Epidermal melanocyte (primary cell): Measurements from ENCODE around the gene TRPM5.

Source experiments
- DNase-seq: peaks from one replicate; pipeline ENCODE4 v3.0.0; 2011; ENCODE audit warnings: low spot score; ENCODE audit not compliant: insufficient read length

TRPM5 gene

DNA sequence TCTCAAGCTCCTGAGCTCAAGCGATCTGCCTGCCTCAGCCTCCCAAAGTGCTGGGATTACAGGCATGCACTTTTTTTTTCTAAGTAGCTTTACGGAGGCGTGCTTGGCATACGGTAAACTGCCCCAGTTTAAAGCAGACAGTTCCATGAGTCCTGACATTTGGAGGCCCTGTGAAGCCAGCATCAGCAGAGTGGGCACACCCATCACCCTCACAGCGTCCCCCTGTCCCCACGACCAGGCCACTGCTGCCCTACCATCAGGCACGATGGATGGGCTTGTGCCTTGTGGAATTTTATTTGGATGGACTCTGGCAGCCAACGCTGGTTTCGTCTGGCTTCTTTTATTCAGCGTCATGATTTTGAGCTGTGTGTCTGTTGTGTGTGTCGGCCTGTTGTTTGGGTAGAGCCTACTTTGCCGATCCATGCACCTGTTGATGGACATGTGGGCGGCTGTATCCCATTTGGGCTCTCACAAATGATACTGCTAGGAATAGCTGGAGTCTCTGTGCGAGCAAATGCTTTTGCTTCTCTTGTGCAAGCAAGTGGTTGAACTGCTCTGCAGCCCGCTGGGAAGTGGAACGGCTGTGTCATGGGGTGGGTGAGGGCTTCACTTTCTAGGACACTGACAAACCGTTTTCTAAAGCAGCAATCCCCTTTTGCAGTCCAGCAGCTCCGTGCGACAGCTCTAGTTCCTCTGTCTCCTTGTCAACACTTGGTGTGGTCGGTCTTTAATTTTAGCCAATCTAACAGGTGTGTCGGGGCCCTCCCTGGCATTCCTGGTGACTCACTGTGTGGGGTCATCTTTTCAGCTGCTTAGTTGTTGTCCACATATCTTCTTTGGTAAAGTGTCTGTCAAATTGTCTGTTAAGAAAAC lies 24.3 kb upstream of the TRPM5 start:
- DNase-seq: no peak

DNA sequence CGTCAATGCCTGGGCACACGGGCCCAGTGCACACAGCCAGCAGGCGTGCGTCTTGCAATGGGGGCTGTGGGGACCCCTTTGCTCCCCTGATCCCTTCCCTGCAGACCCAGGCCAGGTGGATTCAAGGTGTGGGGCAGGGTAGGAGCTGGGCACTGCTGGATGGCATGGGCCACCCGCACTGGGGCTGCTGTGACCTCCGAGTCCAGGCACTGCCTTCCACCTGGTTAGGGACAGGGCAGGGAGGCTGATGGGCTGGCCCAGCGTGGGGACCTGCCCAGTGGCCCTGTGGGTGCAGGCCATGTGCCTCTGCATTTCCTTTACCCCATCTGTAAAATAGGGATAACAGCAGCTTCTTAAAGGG lies 23.4 kb upstream of the TRPM5 start:
- no peak for DNase-seq

DNA sequence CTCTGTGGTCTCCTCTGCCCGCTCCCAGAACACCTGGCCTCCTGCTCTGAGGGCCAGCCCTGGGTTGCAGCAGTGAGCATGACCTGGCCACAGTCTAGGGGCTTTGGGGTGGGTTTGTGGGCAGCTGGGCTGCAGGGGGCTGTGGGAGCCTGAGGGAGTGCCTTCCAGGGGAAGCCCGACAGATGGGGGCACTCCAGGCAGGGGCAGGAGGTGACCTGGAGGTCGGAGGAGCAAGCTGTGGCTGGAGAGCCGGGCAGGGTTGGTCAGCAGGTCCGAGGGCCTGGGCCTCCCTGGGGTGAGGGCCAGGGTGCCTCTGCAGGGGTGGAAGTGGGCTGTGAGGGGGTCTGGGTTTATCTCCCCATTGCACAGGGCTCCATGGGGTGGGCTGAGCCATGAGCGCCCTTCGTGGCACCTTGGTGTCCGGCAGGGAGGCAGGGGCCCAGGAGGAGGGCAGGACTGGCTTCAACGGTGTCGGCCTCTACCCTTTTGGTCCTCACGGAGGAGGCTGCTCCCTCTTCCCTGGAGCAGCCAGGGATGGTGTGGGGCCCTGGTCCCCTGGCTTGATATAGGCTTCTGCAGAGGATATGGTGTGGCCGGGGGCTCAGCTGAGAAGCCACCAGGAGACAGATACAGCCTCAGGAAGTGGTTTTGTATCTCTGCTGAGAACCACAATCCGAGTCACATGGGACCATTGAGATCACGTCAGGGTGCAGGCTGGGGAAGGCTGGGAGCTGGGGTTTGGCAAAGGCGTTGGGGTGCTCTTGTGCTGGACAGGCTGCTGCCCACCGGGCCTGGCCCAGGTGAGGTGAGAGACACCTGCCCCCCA lies 22.8 kb upstream of the TRPM5 start:
- DNase-seq: no peak

DNA sequence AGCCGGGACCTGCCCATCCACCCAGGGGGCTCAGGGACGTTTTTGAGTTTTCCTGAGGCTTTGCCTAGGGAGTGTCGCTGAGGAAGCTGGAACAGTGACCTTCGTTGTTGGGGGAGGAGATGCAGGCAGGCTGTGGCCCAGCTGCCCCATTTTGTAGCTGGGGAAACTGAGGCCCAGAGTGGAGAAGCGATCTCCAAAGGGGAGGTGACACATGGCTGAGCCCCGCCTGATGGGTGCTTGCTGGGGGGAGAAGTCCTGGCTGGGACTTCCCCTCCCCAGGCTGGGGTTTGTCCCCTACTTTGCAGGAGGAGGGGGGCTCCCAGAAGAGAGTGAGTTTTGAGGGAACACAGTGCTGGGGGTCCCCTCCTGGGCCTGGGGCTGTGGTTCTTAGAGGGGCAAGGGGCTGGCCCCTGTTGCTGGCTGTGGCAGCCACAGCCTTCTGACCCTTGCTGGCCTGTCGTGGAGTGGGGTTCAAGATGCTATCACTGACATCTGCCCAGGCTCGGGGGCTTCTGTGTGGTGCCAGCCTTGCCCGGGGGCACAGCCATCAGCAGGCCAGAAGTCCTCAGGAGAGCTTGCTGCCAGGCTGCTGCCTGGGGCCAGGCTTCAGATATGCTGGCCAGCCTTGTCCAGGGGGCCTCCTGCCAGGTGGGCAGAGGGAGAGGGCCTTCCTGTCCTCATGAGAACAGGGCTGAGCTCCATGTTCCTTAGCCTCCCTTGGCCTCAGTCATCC lies 21.9 kb upstream of the TRPM5 start:
- DNase-seq: no peak

DNA sequence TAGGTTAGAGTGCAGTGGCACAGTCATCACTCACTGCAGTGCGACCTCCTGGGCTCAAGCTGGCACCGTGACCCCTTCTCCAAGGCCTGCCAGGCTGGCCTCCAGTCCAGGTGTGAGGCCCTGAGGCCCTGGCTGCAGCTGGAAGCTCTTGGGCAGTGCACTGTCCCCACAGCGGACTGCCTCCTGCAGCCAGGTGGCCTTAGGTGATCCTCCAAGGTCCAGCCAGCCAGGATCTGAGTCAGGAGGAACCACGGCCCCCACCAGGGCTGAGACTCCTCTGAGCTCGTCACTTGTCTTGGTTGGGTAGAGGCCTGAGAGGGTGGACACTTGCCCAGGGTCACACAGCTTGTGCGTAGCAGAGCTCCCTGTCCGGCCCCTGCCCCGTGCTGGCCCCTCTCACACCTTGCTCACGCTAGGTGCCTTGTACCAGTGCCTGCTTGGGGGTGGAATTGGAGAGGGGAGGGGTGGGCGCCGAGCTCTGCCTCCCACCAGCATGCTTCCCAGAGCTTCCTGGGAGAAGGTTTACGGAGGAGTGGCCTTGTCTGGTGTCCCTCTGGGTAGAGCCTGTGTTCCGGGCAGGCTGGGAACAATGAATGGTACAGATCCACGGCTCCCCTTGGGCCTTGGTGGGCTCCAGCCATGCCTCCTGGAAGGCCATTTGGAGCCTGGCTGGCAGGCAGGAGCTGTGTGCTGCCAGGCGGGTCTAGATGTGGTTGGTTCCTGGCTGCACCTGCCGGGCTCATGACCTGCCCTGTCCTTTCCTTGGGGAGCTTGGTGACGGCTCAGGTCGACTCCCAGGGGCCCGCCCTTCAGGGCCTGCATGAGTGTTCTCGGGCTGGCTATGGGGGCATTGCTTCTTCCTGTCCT lies 21.1 kb upstream of the TRPM5 start:
- DNase-seq: no peak

DNA sequence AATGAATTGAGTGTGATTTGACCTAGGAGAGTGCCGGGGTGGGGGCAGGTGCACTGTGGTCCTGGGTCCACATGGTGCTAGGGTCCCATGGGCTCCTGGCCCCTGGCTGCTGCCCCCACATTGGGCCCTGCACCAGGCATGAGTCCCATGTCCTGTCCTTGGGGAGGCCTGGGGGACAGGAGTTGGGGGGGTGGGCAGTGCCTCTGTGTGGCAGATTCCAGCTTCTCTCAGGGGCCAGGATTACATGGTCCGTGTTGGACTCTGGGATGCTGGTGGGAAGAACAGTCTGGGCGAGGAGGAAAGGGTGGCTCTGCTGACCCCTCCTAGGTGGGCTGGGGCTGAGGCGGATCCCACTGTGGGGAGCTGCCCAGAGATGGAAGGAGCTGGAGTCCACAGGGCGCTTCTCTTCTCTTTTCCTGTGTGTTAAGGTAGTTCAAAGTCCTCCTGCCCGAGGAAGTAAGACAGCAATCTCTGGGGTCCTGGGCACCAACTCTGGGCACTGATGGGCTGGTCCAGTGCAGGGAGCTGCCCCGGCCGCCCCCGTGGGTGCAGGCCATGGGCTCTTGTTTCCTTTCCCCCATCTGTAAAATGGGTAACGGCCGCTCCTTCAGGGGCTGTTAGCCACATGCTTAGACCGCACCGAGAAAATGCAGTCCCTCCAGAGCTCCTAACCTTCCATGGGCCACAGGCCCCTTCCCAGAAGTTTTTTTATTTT lies 20.3 kb upstream of the TRPM5 start:
- DNase-seq: no peak

DNA sequence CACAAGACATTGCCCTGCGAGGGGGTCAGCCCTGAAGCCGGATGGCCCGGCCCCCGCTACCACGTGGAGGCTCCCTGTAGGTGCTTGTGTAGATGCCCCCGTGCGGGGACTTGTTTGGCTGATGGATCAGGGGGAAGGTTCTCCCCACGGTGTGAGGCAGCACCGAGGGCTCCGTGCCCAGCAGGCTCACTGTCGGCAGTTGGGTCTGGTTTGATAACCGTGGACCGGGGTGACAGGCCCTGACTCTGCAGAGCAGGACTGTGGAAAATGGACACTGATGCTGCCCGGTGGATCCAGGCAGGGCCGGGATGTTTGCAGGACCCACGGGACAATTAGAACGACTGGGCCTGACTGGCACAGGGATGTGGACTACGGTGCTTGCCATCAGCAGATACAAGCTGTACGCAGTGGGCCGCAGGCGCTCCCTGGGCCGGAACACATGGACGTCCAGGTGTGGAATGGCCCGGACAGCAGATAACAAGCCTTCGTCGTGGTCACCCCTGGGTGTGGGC lies 19.5 kb upstream of the TRPM5 start:
- no peak for DNase-seq

DNA sequence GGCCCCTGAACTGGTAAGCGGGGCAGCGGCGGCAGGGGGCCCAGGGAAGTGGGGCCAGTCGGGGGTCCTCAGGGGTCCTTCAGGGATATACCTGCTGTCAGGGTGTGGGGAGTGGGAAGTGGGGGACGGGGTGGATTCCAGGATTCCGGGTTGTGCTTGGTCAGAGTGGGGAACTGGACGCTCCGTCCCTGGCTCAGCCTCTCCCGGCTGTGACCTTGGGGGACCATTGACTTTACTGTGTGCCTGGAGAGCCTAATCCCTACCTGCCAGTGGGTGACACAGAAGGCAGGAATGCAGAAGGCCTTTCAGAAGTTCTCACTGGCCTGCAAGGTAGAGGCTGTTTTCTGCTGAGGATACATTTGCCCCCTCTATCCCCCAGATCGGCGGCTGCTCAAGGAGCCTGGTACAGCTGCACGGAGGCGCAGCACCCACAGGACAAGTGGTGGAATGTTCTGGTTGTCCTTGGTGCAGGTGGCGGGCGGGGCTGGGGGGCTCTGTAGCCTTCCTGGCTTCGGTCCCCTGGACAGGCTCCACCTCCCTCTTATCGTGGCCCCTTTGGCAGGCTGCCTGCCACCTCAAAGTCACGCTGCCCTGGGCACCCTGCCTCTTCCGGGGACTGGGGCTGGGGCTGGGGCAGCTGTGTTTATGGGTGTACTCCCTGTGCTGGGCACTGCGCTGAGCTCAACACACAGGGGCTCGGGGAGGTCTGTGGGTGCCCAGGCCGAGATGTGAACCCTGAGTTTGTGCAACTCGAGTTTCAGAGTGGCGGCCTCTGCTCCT lies 18.9 kb upstream of the TRPM5 start:
- DNase-seq: peak; percentile 7

DNA sequence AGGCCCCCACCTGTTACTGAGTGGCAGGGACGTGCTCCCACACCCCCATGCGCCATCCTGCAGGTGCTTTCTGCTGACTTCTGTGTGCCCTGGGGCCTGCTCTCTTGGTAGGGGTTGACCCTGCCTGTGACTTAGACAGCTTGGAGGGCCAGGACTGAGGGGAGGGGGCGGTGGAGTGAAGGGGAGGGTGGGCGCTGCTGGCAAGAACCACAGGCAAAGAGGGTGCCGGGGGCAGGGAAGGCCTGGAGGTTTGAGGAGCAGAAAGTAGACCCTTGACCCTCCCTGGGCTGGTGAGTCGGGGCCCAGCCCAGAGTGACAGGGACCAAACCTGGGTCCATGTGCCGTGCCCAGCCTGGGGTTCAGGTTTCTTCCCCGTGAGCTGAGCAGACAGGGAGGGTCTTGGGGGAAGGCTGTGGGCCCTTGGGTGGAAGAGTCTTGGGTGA lies 18.2 kb upstream of the TRPM5 start:
- DNase-seq: no peak

DNA sequence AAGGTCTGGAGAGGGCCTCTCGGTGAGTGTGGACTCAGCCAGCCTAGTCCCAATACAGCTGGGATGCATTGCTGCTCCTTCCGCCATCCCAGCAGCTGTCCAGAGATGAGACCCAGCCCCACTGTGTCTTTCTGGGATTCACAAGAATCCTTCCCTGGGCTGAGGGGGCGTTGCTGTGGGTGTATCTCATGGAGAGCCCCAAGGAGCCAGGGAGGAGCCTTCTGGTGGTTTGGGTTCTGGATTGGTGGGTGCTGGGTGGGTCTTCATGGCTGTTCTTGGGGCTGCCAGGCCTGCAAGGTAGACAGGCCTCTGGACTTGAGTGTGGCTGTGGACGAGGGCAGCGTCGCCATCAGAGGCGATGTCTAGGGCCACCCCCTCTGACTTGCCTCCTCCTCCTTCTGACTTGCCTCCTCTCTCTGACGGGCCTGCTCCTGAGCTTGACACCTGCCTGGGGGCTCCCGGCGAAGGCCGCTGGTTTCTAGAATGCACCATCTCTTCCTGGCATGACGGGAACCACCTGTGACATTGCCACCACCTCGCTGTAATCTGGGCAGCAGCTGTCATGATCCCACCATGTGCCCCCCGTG lies 17.7 kb upstream of the TRPM5 start:
- no peak for DNase-seq

DNA sequence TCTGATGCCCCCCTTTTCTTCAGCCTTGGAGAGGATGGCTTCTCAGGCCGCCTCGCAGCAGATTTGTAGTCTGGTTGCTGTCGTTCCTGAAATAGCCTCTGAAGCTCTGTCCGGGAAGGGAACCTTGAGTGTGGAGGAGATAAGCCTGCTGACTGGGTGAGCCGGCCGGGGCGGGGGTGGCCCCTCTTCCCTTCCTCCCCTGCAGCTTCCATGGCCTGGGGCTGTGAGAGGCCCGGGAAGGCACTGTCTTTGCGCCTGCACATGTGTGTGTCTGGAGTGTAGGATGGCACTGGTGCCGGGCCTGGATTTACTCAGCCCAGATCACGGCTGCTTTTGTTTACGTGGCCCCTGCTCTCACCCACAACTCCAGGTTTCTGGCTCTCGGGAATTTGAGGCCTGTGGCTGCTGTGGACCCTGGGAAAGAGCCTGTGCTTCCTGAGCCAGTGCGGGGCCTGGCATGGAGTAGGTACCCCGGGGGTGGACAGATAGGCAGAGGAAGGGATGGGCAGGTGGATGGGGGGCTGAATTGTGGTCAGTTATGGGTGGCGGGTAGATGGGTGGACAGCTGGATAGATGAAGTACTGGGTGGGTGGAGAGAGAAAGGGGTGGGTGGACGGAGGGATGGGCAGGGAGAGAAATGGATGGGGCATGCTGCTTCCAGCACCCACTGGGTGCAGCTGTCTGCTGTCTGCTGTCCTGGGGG lies 17.1 kb upstream of the TRPM5 start:
- DNase-seq: no peak

DNA sequence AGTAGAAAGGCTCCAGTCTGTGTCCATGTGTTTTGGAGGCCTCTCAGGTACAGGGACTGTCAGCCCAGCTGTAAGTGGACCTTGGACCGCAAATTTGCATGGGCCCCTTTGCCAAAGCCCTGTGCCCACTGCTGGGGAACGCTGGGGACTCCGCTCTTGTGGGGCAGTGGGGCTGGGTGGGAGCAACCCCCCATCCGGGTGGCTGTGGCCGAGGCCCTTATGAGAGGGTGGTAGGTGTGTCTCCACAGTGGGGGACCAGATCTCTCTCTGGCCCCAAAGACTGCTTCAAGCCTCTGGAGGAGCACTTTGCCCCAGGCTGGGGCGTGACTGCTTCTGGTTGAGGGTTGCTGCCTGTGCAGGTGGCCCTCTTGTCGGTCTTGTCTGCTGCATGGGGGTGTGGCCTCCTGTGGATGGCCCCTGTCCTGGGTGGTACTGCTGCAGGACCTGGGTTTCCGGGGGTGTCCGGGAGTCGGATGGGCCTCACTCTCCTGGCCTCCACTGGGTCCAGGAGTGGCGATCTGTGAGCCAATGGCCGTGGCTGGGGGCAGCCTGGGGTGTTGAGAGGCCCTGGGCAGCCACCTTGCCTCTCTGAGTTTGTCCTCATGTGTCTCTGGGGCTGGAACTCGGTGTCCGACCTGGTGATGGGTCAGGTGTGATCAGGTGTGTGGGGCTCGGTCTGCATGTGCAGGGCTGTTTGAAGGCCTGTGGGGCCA lies 16.4 kb upstream of the TRPM5 start:
- DNase-seq: no peak

DNA sequence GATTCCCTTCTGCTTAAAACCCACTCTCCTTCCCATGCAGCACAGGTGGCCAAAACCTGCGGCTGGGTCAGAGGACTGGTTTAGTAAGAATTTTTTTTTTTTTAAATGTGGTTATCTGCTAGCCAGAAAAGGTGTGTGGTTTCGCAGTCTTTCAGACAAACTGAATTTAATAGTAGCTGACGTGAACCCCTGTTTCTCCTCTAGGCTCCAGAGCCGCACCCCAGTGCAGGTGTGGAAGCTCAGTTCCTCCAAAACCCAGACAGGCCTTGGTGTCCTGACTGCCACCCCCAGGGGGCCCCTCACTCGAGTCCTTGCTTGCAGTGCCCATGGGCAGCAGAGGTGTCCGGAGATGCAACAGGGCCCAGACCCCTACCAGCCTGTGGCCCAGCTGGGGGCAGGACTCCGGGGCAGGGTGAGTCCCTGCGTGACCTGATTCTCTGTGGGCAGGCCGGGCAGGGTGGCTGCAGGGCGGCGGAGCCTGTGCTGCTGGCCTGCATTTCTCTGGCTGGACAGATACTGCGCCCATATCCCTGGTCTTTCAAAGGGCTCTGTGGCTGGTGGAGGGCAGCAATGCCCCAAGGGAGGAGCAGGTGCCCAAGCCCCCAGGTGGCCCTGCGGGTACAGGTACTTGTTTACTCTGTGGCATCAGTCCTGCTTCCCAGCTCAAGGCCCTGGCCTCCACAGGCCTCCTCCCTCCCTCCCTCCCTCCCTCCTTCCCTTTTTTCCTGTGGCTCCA lies 15.7 kb upstream of the TRPM5 start:
- no peak for DNase-seq

DNA sequence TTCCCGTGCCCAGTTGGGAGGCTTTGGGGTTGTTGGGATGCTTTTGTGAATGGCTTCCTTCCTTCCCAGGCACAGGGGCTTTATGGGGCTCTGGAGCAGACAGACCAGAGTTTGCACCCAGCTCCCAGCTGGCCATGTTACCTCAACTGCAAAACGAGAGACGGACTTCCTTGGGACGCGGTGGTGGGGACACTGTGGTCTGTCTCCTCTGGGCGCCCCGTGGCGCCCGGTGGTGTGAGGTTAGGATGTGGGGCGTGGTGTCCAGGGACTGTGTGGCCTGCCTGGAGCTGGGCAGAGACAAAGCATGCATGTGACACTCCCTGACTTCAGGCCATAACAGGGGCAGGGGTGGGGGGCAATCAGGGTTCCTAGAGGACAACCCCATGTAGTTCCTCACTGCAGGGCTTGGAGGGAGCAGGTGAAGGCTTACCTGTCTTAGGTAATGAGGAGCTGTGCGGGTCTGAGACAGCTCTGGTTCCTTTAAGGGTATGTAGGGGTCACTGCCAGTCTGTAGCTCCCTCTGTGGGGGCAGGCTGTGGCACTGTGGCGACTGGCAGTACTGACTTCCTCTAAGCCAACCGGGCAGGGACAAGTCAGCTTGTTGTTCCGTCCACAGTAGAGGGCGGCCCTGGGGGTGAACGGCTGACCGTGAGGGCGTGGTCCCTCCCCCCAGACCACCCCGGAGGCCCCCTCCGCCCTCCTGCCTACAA lies 14.9 kb upstream of the TRPM5 start:
- DNase-seq: no peak

DNA sequence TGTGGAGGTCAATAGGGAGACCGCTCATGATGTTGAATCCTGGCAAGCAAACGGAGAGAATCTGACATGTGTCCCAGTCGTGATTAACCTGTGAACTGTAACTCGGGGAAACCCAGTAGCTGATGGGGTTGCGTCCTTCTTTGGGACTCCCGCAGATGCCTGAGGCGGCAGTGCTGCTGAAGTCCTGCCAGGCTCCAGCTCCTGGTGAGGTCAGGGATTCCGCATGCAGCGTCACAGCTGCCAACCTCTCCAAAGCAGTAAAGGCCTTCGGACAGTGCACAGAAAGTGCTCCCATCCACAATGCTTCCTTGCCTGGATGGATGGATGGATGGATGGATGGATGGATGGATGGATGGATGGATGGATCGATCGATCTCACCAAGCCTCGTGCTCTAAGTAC lies 14.0 kb upstream of the TRPM5 start:
- DNase-seq: no peak

DNA sequence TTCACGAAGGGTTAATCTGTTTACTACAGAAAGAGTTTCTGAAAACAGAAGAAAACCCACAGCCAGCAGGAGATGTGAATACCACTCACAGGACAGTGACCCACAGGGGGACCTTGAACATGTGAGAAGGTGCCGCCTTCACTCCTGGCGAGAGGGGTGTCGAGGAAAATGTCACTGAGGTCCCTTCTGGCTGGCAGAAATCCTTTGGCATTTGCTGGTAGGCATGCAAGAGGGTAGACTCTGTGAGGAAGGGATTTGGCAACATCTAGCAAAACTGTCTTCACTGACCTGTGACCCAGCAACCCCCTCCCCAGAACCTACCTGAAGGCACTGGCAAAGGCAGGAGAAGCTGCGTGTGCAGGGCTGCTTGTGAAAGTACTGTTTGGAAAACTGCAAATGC lies 9.1 kb upstream of the TRPM5 start:
- DNase-seq: no peak
